Right renal cortex interstitium (tissue), 3 donors: ENCODE measurements around the gene PHLDB3. TPM values are rescaled to one million over a fixed set of nuclear protein-coding genes. Genes with fewer than 3 reads are reported as not detected.

Experiments used
- DNase-seq, 3 donors: peaks; one replicate each; pipeline ENCODE4 v3.0.0-alpha.2; 2013; ENCODE audit warnings: low read depth in 3 of 3, low spot score in 2 of 3
- polyA plus RNA-seq, 3 donors: library from polyadenylated mRNA; unstranded; fragments of 120-200 nt; gene quantifications; one replicate each; pipeline ENCODE4 v1.2.1, GENCODE V29; 2013; ENCODE audit not compliant: insufficient read length in 3 of 3

The PHLDB3 gene
- polyA plus RNA-seq, 3 donors: 5.0 to 6.9 (median 5.6) TPM

GRCh38 chr19:43471091-43471490 is 33.5 kb downstream of the PHLDB3 start:
- no peak for DNase-seq

GRCh38 chr19:43470288-43470687 is 34.3 kb downstream of the PHLDB3 start:
- no peak for DNase-seq

- no peak for DNase-seq
Measured at GRCh38 chr19:43469160-43469480, 35.4 kb downstream of the PHLDB3 start.

- no peak for DNase-seq
Measured at GRCh38 chr19:43468354-43469159, 36.0 kb downstream of the PHLDB3 start.

GRCh38 chr19:43467730-43468129 is 36.8 kb downstream of the PHLDB3 start:
- DNase-seq: no peak

- DNase-seq: no peak
Measured at GRCh38 chr19:43467276-43467675, 37.3 kb downstream of the PHLDB3 start.

GRCh38 chr19:43466793-43467192 is 37.8 kb downstream of the PHLDB3 start:
- no peak for DNase-seq

- DNase-seq: no peak
Measured at GRCh38 chr19:43465468-43466120, 39.0 kb downstream of the PHLDB3 start, which contains the start of gene LYPD3. Gene LYPD3 (minus strand): TSS chr19:43465608. CDS start chr19:43465571, 37 bp downstream.

- no peak for DNase-seq
Measured at GRCh38 chr19:43464134-43464775, 40.3 kb downstream of the PHLDB3 start.

GRCh38 chr19:43463381-43464133 is 41.0 kb downstream of the PHLDB3 start:
- peak; percentile 81 to 93 (median 87) for DNase-seq

GRCh38 chr19:43462785-43463380 is 41.7 kb downstream of the PHLDB3 start:
- DNase-seq: no peak

- no peak for DNase-seq
Measured at GRCh38 chr19:43462383-43462782, 42.2 kb downstream of the PHLDB3 start.

- DNase-seq: no peak
Measured at GRCh38 chr19:43461303-43461702, 43.2 kb downstream of the PHLDB3 start.

GRCh38 chr19:43460362-43461016 is 44.1 kb downstream of the PHLDB3 start:
- no peak for DNase-seq

GRCh38 chr19:43457809-43458208 is 46.7 kb downstream of the PHLDB3 start:
- no peak for DNase-seq

- DNase-seq: no peak
Measured at GRCh38 chr19:43455321-43456113, 49.0 kb downstream of the PHLDB3 start.

- DNase-seq: no peak
Measured at GRCh38 chr19:43454031-43454430, 50.5 kb downstream of the PHLDB3 start.

- no peak for DNase-seq
Measured at GRCh38 chr19:43452582-43452981, 52.0 kb downstream of the PHLDB3 start.

- no peak for DNase-seq
Measured at GRCh38 chr19:43450545-43450997, 54.0 kb downstream of the PHLDB3 start.
